HG02885 (cell line): Measurements from ENCODE around the gene SLC6A20.

Experiments
- ATAC-seq: cut with Tn5 transposase; IDR thresholded peaks from one replicate; pipeline ENCODE4 v1.9.1; 2021; ENCODE audit warnings: mild to moderate bottlenecking; ENCODE audit not compliant: unreplicated experiment, poor library complexity

The SLC6A20 gene

GRCh38 chr3:45736707-45737106, 59.6 kb downstream of the SLC6A20 start:
- no peak for ATAC-seq

GRCh38 chr3:45730409-45731154, 65.8 kb downstream of the SLC6A20 start:
- ATAC-seq, result no peak

- ATAC-seq, result no peak
Measured at GRCh38 chr3:45729614-45730013, 66.7 kb downstream of the SLC6A20 start.

GRCh38 chr3:45724911-45725310, 71.4 kb downstream of the SLC6A20 start:
- no peak for ATAC-seq

- no peak for ATAC-seq
Measured at GRCh38 chr3:45719655-45720487, 76.5 kb downstream of the SLC6A20 start.

- no peak for ATAC-seq
Measured at GRCh38 chr3:45716790-45717336, 79.5 kb downstream of the SLC6A20 start.

GRCh38 chr3:45715945-45716344, 80.4 kb downstream of the SLC6A20 start:
- ATAC-seq, result no peak

GRCh38 chr3:45712434-45713110, 83.8 kb downstream of the SLC6A20 start:
- ATAC-seq, result no peak

- no peak for ATAC-seq
Measured at GRCh38 chr3:45711931-45712330, 84.4 kb downstream of the SLC6A20 start.

- no peak for ATAC-seq
Measured at GRCh38 chr3:45705839-45706808, 90.2 kb downstream of the SLC6A20 start.
